Fibroblast of lung (primary cell): ENCODE results near the gene SFT2D3. TPM values are rescaled to one million over a fixed set of nuclear protein-coding genes. Genes with fewer than 3 reads are reported as not detected.

Experiments used
- DNase-seq, 2 donors: peaks; one replicate each; pipeline versions ENCODE4 v3.0.0 to v3.0.0-alpha.2; 2010; ENCODE audit warnings: low read depth in 2 of 2
- H2AFZ ChIP-seq: 2 replicates; pipeline ENCODE4 v1.5.1; 2012; ENCODE audit warnings: low read length, control low read depth, inconsistent platforms
- H3K27ac ChIP-seq: 2 replicates; pipeline ENCODE4 v1.5.1; 2011; ENCODE audit warnings: low read length, control low read depth; ENCODE audit not compliant: insufficient read depth
- H3K27me3 ChIP-seq: 2 replicates; pipeline ENCODE4 v1.5.1; 2011; ENCODE audit warnings: mild to moderate bottlenecking, low read length; ENCODE audit not compliant: control insufficient read depth, insufficient read depth
- H3K36me3 ChIP-seq: 2 replicates; pipeline ENCODE4 v1.5.1; 2011; ENCODE audit warnings: low read length; ENCODE audit not compliant: control insufficient read depth, insufficient read depth
- H3K4me1 ChIP-seq: 2 replicates; pipeline ENCODE4 v1.5.1; 2011; ENCODE audit warnings: low read length; ENCODE audit not compliant: control insufficient read depth, insufficient read depth; ENCODE audit errors: extremely low read depth
- H3K4me2 ChIP-seq: 2 replicates; pipeline ENCODE4 v1.5.1; 2011; ENCODE audit warnings: low read length, control low read depth; ENCODE audit not compliant: insufficient read depth; ENCODE audit errors: extremely low read depth
- H3K4me3 ChIP-seq, 4 experiments: fragments of 200-600 bp in 1 of 4; sonication (generic) in 1 of 4; replicated peaks in 1 of 4; 2 replicates each; pipeline ENCODE4 v1.5.1; 2011 to 2016; ENCODE audit warnings: low read length in 4 of 4, low read depth in 3 of 4, mild to moderate bottlenecking in 3 of 4, control low read depth in 2 of 4, inconsistent platforms in 1 of 4, mixed read lengths in 1 of 4; ENCODE audit not compliant: insufficient read depth in 1 of 4; ENCODE audit errors: control extremely low read depth in 1 of 4
- H3K79me2 ChIP-seq: 2 replicates; pipeline ENCODE4 v1.5.1; 2012; ENCODE audit warnings: mild to moderate bottlenecking, low read length, inconsistent platforms; ENCODE audit not compliant: control insufficient read depth, insufficient read depth
- H3K9ac ChIP-seq: 2 replicates; pipeline ENCODE4 v1.5.1; 2011; ENCODE audit warnings: mild to moderate bottlenecking, low read length, control low read depth; ENCODE audit not compliant: insufficient read depth
- H3K9me3 ChIP-seq: 2 replicates; pipeline ENCODE4 v1.5.1; 2012; ENCODE audit warnings: low read depth, low read length; ENCODE audit not compliant: control insufficient read depth, insufficient read depth
- H4K20me1 ChIP-seq: 2 replicates; pipeline ENCODE4 v1.5.1; 2011; ENCODE audit warnings: low read length; ENCODE audit not compliant: control insufficient read depth, insufficient read depth; ENCODE audit errors: extremely low read depth
- EZH2 ChIP-seq: IDR thresholded peaks from 2 replicates; pipeline ENCODE4 v1.5.1; 2012; ENCODE audit warnings: low read length, control low read depth, mild to moderate bottlenecking; ENCODE audit errors: missing control alignments
- polyA plus RNA-seq, 2 donors: library from polyadenylated mRNA; depleted of rRNA in 1 of 2; stranded (reverse) in 1 of 2; unstranded in 1 of 2; fragments of >200 nt; gene quantifications; 2 replicates each; pipeline ENCODE4 v1.2.1, GENCODE V29; 2011 to 2012; ENCODE audit warnings: missing spikeins in 1 of 2
- total RNA-seq: library from RNA; depleted of rRNA; stranded (reverse); fragments of >200 nt; gene quantifications from 2 replicates; pipeline ENCODE4 v1.2.1, GENCODE V29; 2014
- TF ChIP-seq, protein P1 (sequence below), 2 donors: IDR thresholded peaks in 1 of 2; conservative IDR thresholded peaks in 1 of 2; 1 replicate in 1 of 2; 2 replicates in 1 of 2; pipeline ENCODE4 v1.5.1; 2011 to 2012; ENCODE audit warnings: low read length in 2 of 2, control low read depth in 1 of 2, inconsistent platforms in 1 of 2, low read depth in 1 of 2, mild to moderate bottlenecking in 1 of 2

Gene SFT2D3
- total and polyA plus RNA-seq, 2 donors (not counting 1 experiment from before 2014, with no cell fraction given): 4.1 to 5.5 TPM

DNA sequence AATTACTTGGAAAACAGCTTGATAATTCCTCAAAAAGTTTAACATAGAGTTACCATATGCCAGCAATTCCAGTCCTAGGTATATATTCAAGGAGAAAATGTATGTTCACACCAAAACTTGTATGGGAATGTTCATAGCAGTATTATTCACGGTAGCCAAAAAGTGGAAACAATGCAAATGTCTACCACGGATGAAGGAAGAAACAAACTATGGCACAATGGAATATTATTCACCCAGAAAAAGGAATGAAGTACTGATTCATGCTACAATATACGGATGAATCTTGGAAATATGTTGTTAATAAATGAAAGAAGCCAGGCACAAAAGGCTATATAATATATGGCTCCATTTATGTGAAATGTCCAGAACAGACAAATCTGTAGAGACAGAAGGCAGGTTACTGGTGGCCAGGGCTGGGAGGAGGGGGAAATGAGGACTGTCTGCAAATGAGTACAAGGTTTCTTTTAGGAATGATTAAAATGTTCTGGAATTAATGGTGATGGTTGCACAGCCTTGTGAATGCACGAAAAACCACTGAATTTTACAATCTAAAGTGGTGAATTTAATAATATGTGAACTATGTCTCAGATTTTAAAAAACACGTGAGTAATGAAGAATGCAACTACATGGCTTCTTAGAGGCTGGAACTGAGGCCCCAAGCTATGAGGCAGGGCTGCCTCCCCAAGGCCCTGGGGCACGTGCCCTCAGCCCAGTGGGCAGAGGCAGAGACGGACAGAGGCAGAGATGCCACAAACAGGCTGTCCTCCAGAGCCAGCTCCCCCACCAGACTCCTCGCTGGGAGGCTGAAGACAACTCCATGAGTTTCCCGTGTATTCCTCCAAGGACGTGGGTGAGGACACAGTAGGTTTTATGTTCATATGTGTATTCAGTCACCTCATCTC is 31.0 kb upstream of the SFT2D3 start:
- no peaks in the 10 kb centered on the region for H4K20me1 ChIP-seq
- H3K9me3 ChIP-seq: no peaks in the 10 kb centered on the region
- no peak overlapping the region for H3K4me2 ChIP-seq
- H3K27ac ChIP-seq: no peak overlapping the region
- no peaks in the 10 kb centered on the region for H3K4me1 ChIP-seq
- H3K4me3 ChIP-seq: no peak overlapping the region
- no peak overlapping the region for H2AFZ ChIP-seq
- peaks cover 17% of the 10 kb centered on the region for H3K27me3 ChIP-seq
- no peak for DNase-seq
- no peaks in the 10 kb centered on the region for H3K79me2 ChIP-seq
- H3K9ac ChIP-seq: no peak overlapping the region
- TF ChIP-seq, protein P1, sequence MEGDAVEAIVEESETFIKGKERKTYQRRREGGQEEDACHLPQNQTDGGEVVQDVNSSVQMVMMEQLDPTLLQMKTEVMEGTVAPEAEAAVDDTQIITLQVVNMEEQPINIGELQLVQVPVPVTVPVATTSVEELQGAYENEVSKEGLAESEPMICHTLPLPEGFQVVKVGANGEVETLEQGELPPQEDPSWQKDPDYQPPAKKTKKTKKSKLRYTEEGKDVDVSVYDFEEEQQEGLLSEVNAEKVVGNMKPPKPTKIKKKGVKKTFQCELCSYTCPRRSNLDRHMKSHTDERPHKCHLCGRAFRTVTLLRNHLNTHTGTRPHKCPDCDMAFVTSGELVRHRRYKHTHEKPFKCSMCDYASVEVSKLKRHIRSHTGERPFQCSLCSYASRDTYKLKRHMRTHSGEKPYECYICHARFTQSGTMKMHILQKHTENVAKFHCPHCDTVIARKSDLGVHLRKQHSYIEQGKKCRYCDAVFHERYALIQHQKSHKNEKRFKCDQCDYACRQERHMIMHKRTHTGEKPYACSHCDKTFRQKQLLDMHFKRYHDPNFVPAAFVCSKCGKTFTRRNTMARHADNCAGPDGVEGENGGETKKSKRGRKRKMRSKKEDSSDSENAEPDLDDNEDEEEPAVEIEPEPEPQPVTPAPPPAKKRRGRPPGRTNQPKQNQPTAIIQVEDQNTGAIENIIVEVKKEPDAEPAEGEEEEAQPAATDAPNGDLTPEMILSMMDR (conservative IDR thresholded peaks at IDR 0.05 in 1 of 2, IDR thresholded peaks at IDR 0.05 in 1 of 2; ENCODE audit: low read depth in 1 of 2, low read length in 2 of 2): no peak
- no peak for TF ChIP-seq EZH2
- no peaks in the 10 kb centered on the region for H3K36me3 ChIP-seq

DNA sequence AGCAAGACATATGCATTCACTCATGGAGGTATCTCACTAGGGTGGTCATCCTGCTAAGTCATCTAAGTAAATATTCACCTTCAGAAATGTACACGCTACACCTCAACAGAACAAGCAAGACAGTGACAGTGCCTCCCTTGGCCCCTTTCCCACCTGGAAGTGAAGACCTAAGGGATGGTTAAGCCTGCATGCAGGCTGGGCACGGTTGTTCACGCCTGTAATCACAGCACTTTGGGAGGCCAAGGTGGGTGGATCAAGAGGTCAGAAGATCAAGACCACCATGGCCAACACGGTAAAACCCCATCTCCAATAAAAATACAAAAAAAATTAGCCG is 30.4 kb upstream of the SFT2D3 start:
- Histone ChIP-seq H3K27me3 (peaks cover 13% of the 10 kb centered on the region), H3K36me3 (no peaks in the 10 kb centered on the region), H3K9ac (no peak overlapping the region), H3K9me3 (no peaks in the 10 kb centered on the region), H3K4me2 (no peak overlapping the region), H3K27ac (no peak overlapping the region), H3K4me1 (no peaks in the 10 kb centered on the region), H2AFZ (no peak overlapping the region), H3K79me2 (no peaks in the 10 kb centered on the region), H3K4me3 (no peak overlapping the region), H4K20me1 (no peaks in the 10 kb centered on the region)
- TF ChIP-seq EZH2: no peak
- TF ChIP-seq, protein P1 (conservative IDR thresholded peaks at IDR 0.05 in 1 of 2, IDR thresholded peaks at IDR 0.05 in 1 of 2; ENCODE audit: low read depth in 1 of 2, low read length in 2 of 2): no peak
- no peak for DNase-seq

DNA sequence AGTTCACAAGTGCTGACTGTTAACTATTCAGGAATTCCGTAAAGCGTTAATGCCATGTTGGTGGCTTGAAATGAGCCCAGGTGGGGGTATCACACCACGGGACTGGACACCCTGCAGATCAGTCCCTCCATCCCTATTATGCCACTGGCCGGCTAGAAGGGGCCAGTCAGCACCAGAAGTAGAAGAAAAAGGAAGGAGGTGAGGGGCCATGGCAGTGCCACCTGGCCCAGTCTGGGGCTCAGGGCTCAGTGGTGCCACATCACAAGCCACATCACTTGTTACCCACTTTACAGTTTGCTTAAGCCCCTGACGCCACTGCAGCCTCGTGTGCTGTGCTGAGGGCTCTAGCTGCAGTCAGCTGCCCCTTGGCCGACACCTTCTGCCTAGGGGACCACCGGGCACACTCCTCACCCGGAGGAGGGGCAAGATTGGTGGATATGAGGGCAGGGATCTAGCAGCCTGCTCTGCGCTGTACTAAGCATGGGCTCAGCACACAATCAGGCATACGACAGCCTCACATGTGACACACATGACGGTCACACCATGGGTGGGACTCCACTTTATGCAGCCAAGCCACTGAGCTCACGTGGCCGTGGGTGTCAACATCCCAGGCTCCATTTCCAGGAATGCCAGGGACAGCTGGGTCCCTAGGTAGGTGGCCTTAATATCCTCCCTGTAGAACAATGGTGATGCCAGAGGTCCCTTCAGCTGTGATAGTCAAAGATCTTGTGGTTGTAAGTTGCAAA is 29.6 kb upstream of the SFT2D3 start:
- no peak overlapping the region for H3K27ac ChIP-seq
- no peak overlapping the region for H3K4me2 ChIP-seq
- peaks cover 9% of the 10 kb centered on the region for H3K27me3 ChIP-seq
- no peak overlapping the region for H2AFZ ChIP-seq
- H3K4me3 ChIP-seq: no peak overlapping the region
- no peak for DNase-seq
- no peaks in the 10 kb centered on the region for H3K9me3 ChIP-seq
- no peaks in the 10 kb centered on the region for H3K79me2 ChIP-seq
- TF ChIP-seq, protein P1 (conservative IDR thresholded peaks at IDR 0.05 in 1 of 2, IDR thresholded peaks at IDR 0.05 in 1 of 2; ENCODE audit: low read depth in 1 of 2, low read length in 2 of 2): no peak
- TF ChIP-seq EZH2: no peak
- H3K36me3 ChIP-seq: no peaks in the 10 kb centered on the region
- no peak overlapping the region for H3K9ac ChIP-seq
- H4K20me1 ChIP-seq: no peaks in the 10 kb centered on the region
- no peaks in the 10 kb centered on the region for H3K4me1 ChIP-seq
